ENCODE measurements around the gene TUNAR. TPM values are rescaled to one million over a fixed set of nuclear protein-coding genes. Genes with fewer than 3 reads are reported as not detected.

The TUNAR gene
- polyA plus RNA-seq, 6 donors from 2014 or later: 1.9 to 4.0 (median 2.2) TPM; not detected in 2

DNA sequence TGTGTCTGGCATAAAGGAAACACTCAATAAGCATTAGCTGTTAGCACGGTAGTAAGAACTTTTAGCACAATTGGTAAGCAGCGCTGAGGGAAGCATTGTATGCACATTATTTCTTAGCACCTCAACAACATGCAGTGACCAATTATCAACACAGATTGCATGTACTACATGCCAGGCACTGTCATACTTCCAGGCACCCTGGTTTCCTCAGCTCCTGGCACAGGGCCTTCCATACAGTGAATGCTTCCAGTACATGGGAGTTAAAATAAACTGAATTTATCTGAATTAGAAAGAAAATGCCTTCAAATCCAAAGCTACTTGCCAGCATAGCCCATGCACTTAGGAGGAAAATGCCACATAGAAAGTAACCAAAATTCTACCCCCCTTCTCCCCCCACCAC lies 59.4 kb downstream of the TUNAR start:
- Mint-ChIP-seq H3K36me3 (peaks cover 3 to 8% of the 10 kb centered on the region in 2 donors), H3K27ac (no peak overlapping the region), H3K4me3 (no peak overlapping the region), H3K9me3 (peaks cover 3 to 24% (median 7%) of the 10 kb centered on the region in 7 donors), H3K4me1 (no peaks in the 10 kb centered on the region), H3K27me3 (peaks cover 12 to 36% (median 19%) of the 10 kb centered on the region in 3 donors)
- no peak for ATAC-seq (ENCODE audit: low read depth in 2 of 2)
- no peak for DNase-seq

DNA sequence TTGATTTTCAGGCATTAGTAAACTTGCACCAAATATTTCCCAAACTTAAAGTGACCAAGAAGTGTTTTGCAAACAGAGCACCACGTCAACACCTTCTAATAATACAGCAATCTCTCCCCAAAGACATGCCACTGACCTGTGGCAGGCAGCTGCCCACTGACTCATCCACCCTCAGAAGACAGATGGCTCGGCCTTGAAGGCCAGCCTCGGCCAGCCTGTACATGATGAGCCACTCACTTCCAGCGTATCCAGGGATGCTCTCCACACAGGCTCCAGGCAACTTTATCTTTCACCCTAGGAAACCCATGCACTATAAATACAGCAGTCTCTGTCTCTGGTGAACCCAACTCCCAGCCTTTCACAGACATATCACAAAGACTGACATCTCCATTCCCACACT lies 62.7 kb downstream of the TUNAR start:
- Mint-ChIP-seq H3K4me1 (no peaks in the 10 kb centered on the region), H3K4me3 (no peak overlapping the region), H3K27me3 (peaks cover 4 to 43% (median 26%) of the 10 kb centered on the region in 3 donors), H3K27ac (no peak overlapping the region), H3K36me3 (peaks cover 11 to 13% of the 10 kb centered on the region in 2 donors), H3K9me3 (peaks cover 3 to 47% (median 28%) of the 10 kb centered on the region in 7 donors)
- ATAC-seq (ENCODE audit: low read depth in 2 of 2) (no peak), DNase-seq (no peak)

DNA sequence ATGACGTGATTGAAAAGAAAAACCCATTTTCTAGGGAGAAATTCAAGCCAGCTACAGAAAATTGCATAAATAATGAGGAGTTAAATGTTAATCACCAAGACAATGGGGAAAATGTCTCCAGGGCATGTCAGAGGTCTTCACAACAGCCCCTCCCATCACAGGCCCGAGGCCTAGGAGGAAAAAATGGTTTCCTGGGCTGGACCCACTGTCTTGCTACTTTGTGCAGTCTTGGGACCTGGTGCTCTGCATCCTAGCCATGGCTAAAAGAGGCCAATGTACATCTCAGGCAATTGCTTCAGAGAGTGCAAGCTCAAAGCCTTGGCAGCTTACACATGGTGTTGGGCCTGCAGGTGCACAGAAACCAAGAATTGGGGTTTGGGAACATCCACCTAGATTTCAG lies 65.3 kb downstream of the TUNAR start:
- H3K9me3 Mint-ChIP-seq: peaks cover 3 to 52% (median 28%) of the 10 kb centered on the region in 7 donors
- ATAC-seq (ENCODE audit: low read depth in 2 of 2) (no peak), DNase-seq (no peak)
- peaks cover 11 to 13% of the 10 kb centered on the region in 2 donors for H3K36me3 Mint-ChIP-seq
- no peak overlapping the region for H3K4me3 Mint-ChIP-seq
- H3K27me3 Mint-ChIP-seq: peaks cover 21 to 57% (median 44%) of the 10 kb centered on the region in 3 donors
- H3K4me1 Mint-ChIP-seq: no peaks in the 10 kb centered on the region
- no peak overlapping the region for H3K27ac Mint-ChIP-seq

DNA sequence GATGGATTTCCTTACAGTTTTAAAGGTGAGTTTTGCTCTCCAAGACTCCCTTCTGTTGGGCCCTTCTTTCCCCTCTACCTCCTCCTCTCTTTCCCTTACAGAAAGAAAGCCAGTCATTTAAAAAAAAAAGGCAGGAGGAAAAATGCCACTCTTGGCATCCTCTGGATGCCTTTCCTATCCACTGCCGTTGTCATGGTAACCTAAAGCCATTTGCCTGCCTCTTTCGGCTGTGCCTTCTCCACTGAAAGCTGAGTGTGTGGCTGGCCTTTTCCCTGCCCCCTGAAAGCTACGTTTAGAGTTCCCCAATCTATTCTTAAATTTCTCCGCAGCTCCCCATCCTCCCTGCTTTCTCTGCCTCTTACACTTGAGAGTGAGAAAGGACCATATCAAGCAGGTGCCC lies 67.1 kb downstream of the TUNAR start:
- ATAC-seq (ENCODE audit: low read depth in 2 of 2) (no peak), DNase-seq (no peak)
- Mint-ChIP-seq H3K4me1 (no peaks in the 10 kb centered on the region), H3K27ac (no peak overlapping the region), H3K36me3 (peaks cover 11 to 13% of the 10 kb centered on the region in 2 donors), H3K9me3 (peaks cover 0 to 41% (median 26%) of the 10 kb centered on the region in 7 donors), H3K4me3 (no peak overlapping the region), H3K27me3 (peaks cover 24 to 57% (median 50%) of the 10 kb centered on the region in 3 donors)

DNA sequence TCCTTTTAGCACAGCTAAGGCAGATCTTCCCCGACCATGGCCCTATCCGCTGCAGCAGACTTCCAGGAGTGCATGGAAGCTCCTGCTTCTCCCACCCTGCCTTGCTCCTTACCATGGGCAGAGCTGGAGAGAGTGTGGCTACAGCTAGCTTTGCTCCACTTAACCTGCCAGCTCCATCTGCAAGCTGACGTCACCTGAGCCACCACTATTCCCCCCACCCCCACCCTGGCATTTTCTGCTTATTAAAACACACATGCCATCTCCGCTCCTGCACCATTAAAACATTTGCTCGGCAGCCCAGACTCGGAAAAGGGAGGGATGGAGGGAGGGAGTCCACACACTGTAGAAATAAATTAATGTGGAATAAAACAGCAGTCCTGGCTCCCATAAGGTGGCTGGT lies 67.8 kb downstream of the TUNAR start:
- no peak overlapping the region for H3K27ac Mint-ChIP-seq
- peak overlapping the region in 1 of 8 donors; percentile 40 for H3K4me3 Mint-ChIP-seq
- H3K9me3 Mint-ChIP-seq: peaks cover 0 to 37% (median 26%) of the 10 kb centered on the region in 7 donors
- DNase-seq (no peak), ATAC-seq (ENCODE audit: low read depth in 2 of 2) (no peak)
- H3K4me1 Mint-ChIP-seq: no peaks in the 10 kb centered on the region
- H3K27me3 Mint-ChIP-seq: peaks cover 24 to 53% (median 45%) of the 10 kb centered on the region in 3 donors
- peaks cover 11 to 13% of the 10 kb centered on the region in 2 donors for H3K36me3 Mint-ChIP-seq

DNA sequence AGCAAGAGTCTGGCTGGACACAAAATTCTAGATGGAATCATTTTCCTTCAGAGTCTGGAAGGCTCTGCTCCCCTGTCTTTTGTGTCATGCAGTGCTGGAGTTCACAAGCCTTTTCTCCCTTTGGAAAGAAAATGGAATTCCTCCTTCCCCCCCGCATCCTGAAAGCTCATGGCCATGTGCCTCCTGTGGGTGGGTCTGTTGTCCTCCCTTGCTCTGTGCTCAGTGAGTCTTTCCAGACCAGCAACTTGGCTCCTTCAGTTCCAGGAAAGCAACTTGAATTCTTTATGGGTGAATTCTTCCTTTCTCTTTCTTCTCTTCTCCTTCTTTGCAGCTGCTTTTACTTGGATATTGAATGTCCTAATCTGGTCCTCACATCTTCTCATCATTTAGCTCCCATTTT lies 70.2 kb downstream of the TUNAR start:
- DNase-seq (no peak), ATAC-seq (ENCODE audit: low read depth in 2 of 2) (no peak)
- Mint-ChIP-seq H3K4me1 (no peaks in the 10 kb centered on the region), H3K27me3 (peaks cover 37 to 56% (median 42%) of the 10 kb centered on the region in 3 donors), H3K4me3 (no peak overlapping the region), H3K27ac (no peak overlapping the region), H3K9me3 (peaks cover 0 to 21% (median 14%) of the 10 kb centered on the region in 7 donors), H3K36me3 (peaks cover 0 to 2% of the 10 kb centered on the region in 2 donors)

DNA sequence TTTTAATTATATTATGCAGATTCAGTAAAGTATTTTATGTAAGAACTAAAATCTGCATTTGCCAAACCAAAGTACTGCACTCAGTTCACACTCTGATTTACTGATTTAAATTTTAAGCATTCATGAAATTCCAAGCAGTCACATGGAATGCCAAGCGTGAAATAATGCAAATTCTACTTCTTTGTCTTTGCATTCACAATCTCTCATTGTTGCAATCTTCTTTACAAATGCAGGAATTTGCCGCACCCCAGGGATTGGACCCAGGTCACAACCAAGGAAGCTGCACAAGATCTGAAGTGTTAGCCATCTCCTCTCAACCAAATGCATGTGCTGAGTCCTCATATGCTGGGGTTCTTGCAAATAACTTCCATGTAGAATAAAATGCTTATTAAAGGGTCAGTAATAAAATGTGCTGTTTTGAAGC lies 71.9 kb downstream of the TUNAR start:
- DNase-seq (no peak), ATAC-seq (ENCODE audit: low read depth in 2 of 2) (no peak)
- no peak overlapping the region for H3K27ac Mint-ChIP-seq
- no peaks in the 10 kb centered on the region for H3K36me3 Mint-ChIP-seq
- H3K27me3 Mint-ChIP-seq: peaks cover 44 to 64% (median 59%) of the 10 kb centered on the region in 3 donors
- H3K4me3 Mint-ChIP-seq: no peak overlapping the region
- H3K4me1 Mint-ChIP-seq: no peaks in the 10 kb centered on the region
- H3K9me3 Mint-ChIP-seq: peaks cover 0 to 8% (median 2%) of the 10 kb centered on the region in 7 donors

DNA sequence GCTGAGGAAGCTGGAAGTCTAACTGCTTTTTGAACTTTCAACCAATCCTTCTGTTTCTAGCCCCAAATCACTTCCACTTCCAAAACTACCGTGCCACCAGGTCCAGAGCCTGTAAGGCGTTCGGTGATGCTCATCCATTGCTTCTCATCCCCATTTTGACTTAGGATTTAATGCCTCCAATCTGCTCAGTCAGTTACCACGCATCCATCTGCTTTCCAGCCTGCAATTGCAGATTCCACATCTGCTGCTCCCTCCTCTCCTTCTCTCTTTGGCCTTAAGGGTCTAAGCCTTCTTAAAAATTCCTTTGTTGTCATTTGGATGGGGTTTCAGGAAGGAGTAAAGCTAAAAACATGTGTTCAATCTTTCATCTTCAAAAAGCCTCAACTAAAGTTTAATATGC lies 74.7 kb downstream of the TUNAR start:
- H3K27me3 Mint-ChIP-seq: peaks cover 44 to 62% (median 54%) of the 10 kb centered on the region in 3 donors

DNA sequence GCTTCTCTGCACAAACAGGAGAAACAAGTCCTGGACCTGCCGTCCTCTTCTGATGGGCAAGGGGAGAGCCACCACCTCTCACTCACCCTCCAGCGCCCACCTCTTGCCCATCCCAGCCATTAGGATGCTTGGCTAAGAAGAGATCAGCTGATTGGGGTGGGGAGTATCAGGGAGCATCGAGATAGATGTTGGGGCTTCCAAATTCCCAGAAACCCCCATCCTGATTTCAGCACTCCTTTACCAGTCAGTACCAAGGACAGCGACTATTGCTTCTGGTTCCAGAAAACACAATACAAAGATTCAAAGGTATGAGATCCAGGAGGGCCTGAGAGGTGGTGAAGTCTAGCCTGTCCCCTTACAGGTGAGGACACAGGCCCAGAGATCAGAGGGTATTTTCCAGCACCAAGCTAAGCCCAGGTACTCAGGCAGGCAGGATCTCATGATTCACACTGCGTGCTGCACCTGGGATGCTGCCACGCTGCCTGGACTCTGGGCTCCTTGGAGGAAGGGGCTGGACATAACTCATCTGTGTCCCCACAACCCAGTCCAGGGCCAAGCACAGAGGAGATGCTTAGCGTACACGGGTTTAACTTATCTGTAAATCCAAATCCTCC lies 76.6 kb downstream of the TUNAR start:
- Mint-ChIP-seq H3K4me1 (peaks cover 0 to 7% (median 5%) of the 10 kb centered on the region in 3 donors), H3K27ac (no peak overlapping the region), H3K36me3 (no peaks in the 10 kb centered on the region), H3K4me3 (no peak overlapping the region), H3K27me3 (peaks cover 37 to 52% (median 43%) of the 10 kb centered on the region in 3 donors), H3K9me3 (peaks cover 0 to 4% (median 0%) of the 10 kb centered on the region in 7 donors)
- DNase-seq: no peak
- ATAC-seq (ENCODE audit: low read depth in 2 of 2): no peak

More for the DNA sequence above, 74.7 kb downstream of the TUNAR start:
- no peak overlapping the region for H3K27ac Mint-ChIP-seq
- peaks cover 0 to 4% (median 2%) of the 10 kb centered on the region in 7 donors for H3K9me3 Mint-ChIP-seq
- H3K36me3 Mint-ChIP-seq: no peaks in the 10 kb centered on the region
- DNase-seq (no peak), ATAC-seq (ENCODE audit: low read depth in 2 of 2) (no peak)
- no peaks in the 10 kb centered on the region for H3K4me1 Mint-ChIP-seq
- no peak overlapping the region for H3K4me3 Mint-ChIP-seq

DNA sequence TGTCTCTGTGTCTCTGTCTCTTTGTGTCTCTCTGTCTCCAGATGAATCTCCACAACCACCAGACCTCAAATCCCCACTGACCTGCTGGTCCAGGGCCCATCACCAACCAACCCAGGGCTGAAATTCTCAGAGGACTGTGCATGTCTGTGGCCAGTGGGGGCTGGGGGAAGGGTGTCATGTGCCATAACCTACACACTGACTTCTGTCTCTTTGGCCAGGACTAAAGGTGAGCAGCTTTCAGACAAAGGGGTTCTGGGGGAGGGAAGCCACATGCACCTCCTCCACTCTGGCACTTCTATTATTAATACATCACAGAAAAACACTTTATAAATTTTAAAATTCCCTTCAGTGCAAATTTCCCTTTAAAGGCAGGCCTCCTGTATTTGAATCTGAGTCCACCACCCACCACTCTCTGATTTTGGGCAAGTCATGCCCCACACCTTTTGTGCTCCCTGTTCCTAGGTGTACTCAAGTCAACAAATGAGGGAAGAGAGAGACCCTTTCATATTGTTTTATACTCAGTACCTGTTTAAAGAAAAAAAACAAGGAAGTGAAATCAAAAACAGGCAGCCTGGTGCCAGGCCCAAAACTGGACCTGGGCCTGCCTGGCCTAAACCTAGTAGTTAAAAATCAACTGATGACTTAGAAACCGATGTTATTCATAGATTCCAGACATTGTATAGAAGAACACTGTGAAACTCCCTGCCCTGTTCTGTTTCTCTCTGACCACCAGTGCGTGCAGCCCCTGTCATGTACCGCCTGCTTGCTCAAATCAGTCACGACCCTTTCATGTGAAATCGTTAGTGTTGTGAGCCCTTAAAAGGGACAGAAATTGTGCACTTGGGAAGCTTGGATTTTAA lies 80.2 kb downstream of the TUNAR start:
- Mint-ChIP-seq H3K4me3 (no peak overlapping the region), H3K27ac (peak overlapping the region in 2 of 6 donors; percentile 2 to 29), H3K27me3 (peaks cover 27 to 59% (median 39%) of the 10 kb centered on the region in 3 donors), H3K9me3 (peaks cover 0 to 4% (median 2%) of the 10 kb centered on the region in 7 donors), H3K4me1 (peaks cover 0 to 7% (median 5%) of the 10 kb centered on the region in 3 donors), H3K36me3 (no peaks in the 10 kb centered on the region)
- DNase-seq (no peak), ATAC-seq (ENCODE audit: low read depth in 2 of 2) (no peak)

DNA sequence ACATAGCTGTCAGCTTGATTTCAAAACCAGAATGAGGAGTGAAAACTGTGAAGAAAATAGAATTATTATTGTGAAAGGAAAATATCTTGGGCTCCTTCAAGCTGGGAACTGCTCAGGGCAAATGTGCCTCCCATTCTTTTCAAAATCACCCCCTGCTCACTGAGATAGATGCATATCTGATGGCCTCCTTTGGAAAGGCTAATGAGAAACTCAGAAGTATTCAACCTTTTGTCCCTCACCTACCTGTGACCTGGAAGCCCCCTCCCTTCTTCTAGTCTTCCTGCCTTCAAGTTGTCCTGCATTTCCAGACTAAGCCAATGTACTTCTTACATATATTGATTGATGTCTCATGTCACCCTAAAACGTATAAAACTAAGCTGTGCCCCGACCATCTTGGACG lies 81.5 kb downstream of the TUNAR start:
- H3K27me3 Mint-ChIP-seq: peaks cover 20 to 47% (median 28%) of the 10 kb centered on the region in 3 donors
- H3K27ac Mint-ChIP-seq: no peak overlapping the region
- H3K9me3 Mint-ChIP-seq: peaks cover 0 to 4% (median under 1%) of the 10 kb centered on the region in 7 donors

DNA sequence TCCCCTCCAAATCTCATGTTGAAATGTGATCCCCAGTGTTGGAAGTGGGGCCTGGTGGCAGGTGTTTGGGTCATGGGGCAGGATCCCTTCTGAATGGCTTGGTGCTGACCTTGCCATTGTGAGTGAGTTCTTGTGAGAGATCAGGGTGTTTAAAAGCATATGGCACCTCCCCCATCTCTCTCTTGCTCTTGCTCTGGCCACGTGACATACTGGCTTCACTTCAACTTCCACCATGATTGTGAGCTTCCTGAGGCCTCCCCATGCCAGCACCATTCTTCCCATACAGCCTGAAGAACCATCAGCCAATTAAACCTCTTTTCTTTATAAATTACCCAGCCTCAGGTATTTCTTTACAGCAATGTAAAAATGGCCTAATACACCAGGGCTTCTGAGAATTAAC lies 82.7 kb downstream of the TUNAR start:
- Mint-ChIP-seq H3K9me3 (peaks cover 0 to 4% (median 0%) of the 10 kb centered on the region in 7 donors), H3K27ac (no peak overlapping the region), H3K4me1 (peaks cover 0 to 7% (median 5%) of the 10 kb centered on the region in 3 donors), H3K36me3 (no peaks in the 10 kb centered on the region), H3K4me3 (no peak overlapping the region), H3K27me3 (peaks cover 12 to 34% (median 16%) of the 10 kb centered on the region in 3 donors)
- no peak for ATAC-seq (ENCODE audit: low read depth in 2 of 2)
- no peak for DNase-seq

More for the DNA sequence above, 81.5 kb downstream of the TUNAR start:
- no peak for ATAC-seq (ENCODE audit: low read depth in 2 of 2)
- DNase-seq: no peak
- peaks cover 0 to 7% (median 5%) of the 10 kb centered on the region in 3 donors for H3K4me1 Mint-ChIP-seq
- H3K4me3 Mint-ChIP-seq: no peak overlapping the region
- H3K36me3 Mint-ChIP-seq: no peaks in the 10 kb centered on the region

DNA sequence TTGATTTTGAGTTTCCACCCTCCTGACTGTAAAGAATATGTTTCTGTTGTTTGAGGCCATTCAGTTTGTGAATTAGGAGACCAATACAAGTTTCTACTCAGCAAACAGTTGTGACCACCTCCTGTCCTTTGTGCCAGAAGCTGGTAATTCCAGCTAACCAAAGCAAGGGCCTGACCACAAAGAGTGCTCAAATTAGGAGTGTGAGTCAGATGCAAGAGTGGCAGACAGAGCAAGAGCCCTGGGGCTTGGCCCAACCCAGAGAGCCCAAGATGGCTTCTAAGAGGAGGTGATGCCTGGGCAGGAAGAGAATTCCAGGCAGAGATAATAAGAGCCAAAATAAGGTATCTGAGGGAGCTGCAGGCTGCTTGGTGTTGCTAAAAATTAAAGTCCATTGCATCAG lies 84.8 kb downstream of the TUNAR start:
- ATAC-seq (ENCODE audit: low read depth in 2 of 2) (no peak), DNase-seq (no peak)
- Mint-ChIP-seq H3K27ac (no peak overlapping the region), H3K4me3 (no peak overlapping the region), H3K27me3 (peaks cover 6 to 24% (median 16%) of the 10 kb centered on the region in 3 donors), H3K36me3 (no peaks in the 10 kb centered on the region), H3K4me1 (peaks cover 0 to 7% (median 5%) of the 10 kb centered on the region in 3 donors), H3K9me3 (peaks cover 0 to 7% (median 2%) of the 10 kb centered on the region in 7 donors)
